SK-N-SH treated with all-trans-retinoic acid at 6 μM for 48 hours (cell line): ENCODE results near the gene MYCBPAP.

Experiments
- ATAC-seq: fragments of 200-7000 bp; cut with Tn5 transposase; 3 replicates; pipeline ENCODE4 v1.9.1; 2020; ENCODE audit warnings: mild to moderate bottlenecking, moderate library complexity
- ARNTL ChIP-seq: fragments of 450-650 bp; formaldehyde crosslinking; IDR thresholded peaks from 2 replicates; pipeline ENCODE4 v1.5.0; 2020; ENCODE audit warnings: low read depth, mild to moderate bottlenecking, moderate library complexity, borderline replicate concordance
- CREB5 ChIP-seq: fragments of 250-450 bp; sonication (Bioruptor Pico); IDR thresholded peaks from 2 replicates; pipeline ENCODE4 v1.5.1; 2020; ENCODE audit warnings: low read depth, mild to moderate bottlenecking, moderate library complexity
- CSDC2 ChIP-seq: fragments of 250-450 bp; sonication (Bioruptor Pico); IDR thresholded peaks from 2 replicates; pipeline ENCODE4 v1.5.0; 2020; ENCODE audit warnings: mild to moderate bottlenecking, moderate library complexity
- ESRRG ChIP-seq: fragments of 250-450 bp; sonication (Bioruptor Pico); IDR thresholded peaks from 2 replicates; pipeline ENCODE4 v1.6.1; 2021; ENCODE audit warnings: mild to moderate bottlenecking
- GLIS3 ChIP-seq: fragments of 250-450 bp; sonication (Bioruptor Pico); IDR thresholded peaks from 2 replicates; pipeline ENCODE4 v1.5.0; 2020; ENCODE audit warnings: mild to moderate bottlenecking, moderate library complexity
- ISL1 ChIP-seq: fragments of 250-450 bp; sonication (Bioruptor Pico); IDR thresholded peaks from 2 replicates; pipeline ENCODE4 v2.1.2; 2022; ENCODE audit warnings: mild to moderate bottlenecking, moderate library complexity
- PATZ1 ChIP-seq: fragments of 250-450 bp; sonication (Bioruptor Pico); IDR thresholded peaks from 2 replicates; pipeline ENCODE4 v1.8.0; 2020; ENCODE audit warnings: mild to moderate bottlenecking, moderate library complexity, borderline replicate concordance
- POU6F1 ChIP-seq: fragments of 250-450 bp; sonication (Bioruptor Pico); IDR thresholded peaks from 2 replicates; pipeline ENCODE4 v1.8.0; 2021; ENCODE audit warnings: low read depth, mild to moderate bottlenecking, moderate library complexity, borderline replicate concordance
- PPARA ChIP-seq: fragments of 250-450 bp; sonication (Bioruptor Pico); IDR thresholded peaks from 2 replicates; pipeline ENCODE4 v1.5.0; 2020; ENCODE audit warnings: mild to moderate bottlenecking, borderline replicate concordance
- RARB ChIP-seq: fragments of 250-450 bp; sonication (Bioruptor Pico); IDR thresholded peaks from 2 replicates; pipeline ENCODE4 v1.8.0; 2021; ENCODE audit warnings: mild to moderate bottlenecking, moderate library complexity
- SNAI2 ChIP-seq: fragments of 250-450 bp; sonication (Bioruptor Pico); IDR thresholded peaks from 2 replicates; pipeline ENCODE4 v1.5.0; 2020; ENCODE audit warnings: mild to moderate bottlenecking, moderate library complexity
- TCF4 ChIP-seq: fragments of 250-450 bp; sonication (Bioruptor Pico); IDR thresholded peaks from 2 replicates; pipeline ENCODE4 v1.8.0; 2021; ENCODE audit warnings: mild to moderate bottlenecking, moderate library complexity, borderline replicate concordance
- TSHZ2 ChIP-seq: fragments of 250-450 bp; sonication (Bioruptor Pico); IDR thresholded peaks from 2 replicates; pipeline ENCODE4 v1.5.0; 2020; ENCODE audit warnings: mild to moderate bottlenecking, moderate library complexity
- ZC3H10 ChIP-seq: fragments of 250-450 bp; sonication (Bioruptor Pico); IDR thresholded peaks from 2 replicates; pipeline ENCODE4 v1.5.1; 2021; ENCODE audit warnings: mild to moderate bottlenecking, moderate library complexity
- ZFP3 ChIP-seq: fragments of 250-450 bp; sonication (Bioruptor Pico); IDR thresholded peaks from 2 replicates; pipeline ENCODE4 v1.5.0; 2020; ENCODE audit warnings: mild to moderate bottlenecking, moderate library complexity
- ZFP30 ChIP-seq: fragments of 450-650 bp; formaldehyde crosslinking; IDR thresholded peaks from 2 replicates; pipeline ENCODE4 v1.5.0; 2022; ENCODE audit warnings: mild to moderate bottlenecking, moderate library complexity
- ZNF565 ChIP-seq: fragments of 450-650 bp; formaldehyde crosslinking; conservative IDR thresholded peaks from 2 replicates; pipeline ENCODE4 v1.5.0; 2020; ENCODE audit warnings: low read depth, mild to moderate bottlenecking, moderate library complexity
- ZNF70 ChIP-seq: fragments of 450-650 bp; formaldehyde crosslinking; IDR thresholded peaks from 2 replicates; pipeline ENCODE4 v1.5.0; 2020; ENCODE audit warnings: mild to moderate bottlenecking, moderate library complexity
- ZNF8 ChIP-seq: fragments of 450-650 bp; formaldehyde crosslinking; IDR thresholded peaks from 2 replicates; pipeline ENCODE4 v1.5.0; 2020; ENCODE audit warnings: mild to moderate bottlenecking, moderate library complexity

Gene MYCBPAP

GRCh38 chr17:50508573-50509460 is 578 bp downstream of the MYCBPAP start:
- no peak for TF ChIP-seq ISL1
- TF ChIP-seq ZNF70, result no peak
- peak; percentile 66; the same call in 1 of the 2 replicates for TF ChIP-seq ZFP3 (CRISPR knock-in tag)
- TF ChIP-seq, all 23 proteins: peak for 1
- peak; percentile 20; the same call in 2 of the 3 replicates for ATAC-seq

GRCh38 chr17:50511058-50511457 is 2.8 kb downstream of the MYCBPAP start:
- TF ChIP-seq ZNF565 (CRISPR knock-in tag) (no peak), ZFP3 (CRISPR knock-in tag) (no peak), POU6F1 (CRISPR knock-in tag) (no peak), ESRRG (no peak), TCF4 (CRISPR knock-in tag) (no peak), CREB5 (CRISPR knock-in tag) (no peak), SNAI2 (CRISPR knock-in tag) (no peak), ZC3H10 (CRISPR knock-in tag) (no peak), ARNTL (no peak), RARB (no peak), ISL1 (no peak), TSHZ2 (no peak)
- ATAC-seq, result no peak

- ATAC-seq, result no peak
- TF ChIP-seq CSDC2 (CRISPR knock-in tag) (no peak), ZC3H10 (CRISPR knock-in tag) (no peak), POU6F1 (CRISPR knock-in tag) (no peak), GLIS3 (no peak), PATZ1 (CRISPR knock-in tag) (no peak), PPARA (CRISPR knock-in tag) (no peak), SNAI2 (CRISPR knock-in tag) (no peak), ZNF565 (CRISPR knock-in tag) (no peak), TSHZ2 (no peak), TCF4 (CRISPR knock-in tag) (no peak), ZNF8 (CRISPR knock-in tag) (no peak), ZFP30 (CRISPR knock-in tag) (no peak), ESRRG (no peak)
Measured at GRCh38 chr17:50513495-50513894, 5.3 kb downstream of the MYCBPAP start.
